ENCODE measurements around the gene CLDN10.

- TF ChIP-seq CTCF (IDR thresholded peaks at IDR 0.05) (no peak), POLR2AphosphoS5 (IDR thresholded peaks at IDR 0.05; ENCODE audit: insufficient read depth in 1 of 2, low read depth in 1 of 2) (no peak)
Measured at GRCh38 chr13:95508996-95509395, 43.5 kb upstream of the CLDN10 start.

Measured in vagina (tissue), 2 donors.